ENCODE data around the gene TRIM24. TPM values are rescaled to one million over a fixed set of nuclear protein-coding genes. Genes with fewer than 3 reads are reported as not detected.

Gene TRIM24
- total and polyA plus RNA-seq, 2 of the 13 experiments (the other 11 are each of a cell fraction or from before 2014, with no cell fraction given) = 100 to 106 TPM

DNA sequence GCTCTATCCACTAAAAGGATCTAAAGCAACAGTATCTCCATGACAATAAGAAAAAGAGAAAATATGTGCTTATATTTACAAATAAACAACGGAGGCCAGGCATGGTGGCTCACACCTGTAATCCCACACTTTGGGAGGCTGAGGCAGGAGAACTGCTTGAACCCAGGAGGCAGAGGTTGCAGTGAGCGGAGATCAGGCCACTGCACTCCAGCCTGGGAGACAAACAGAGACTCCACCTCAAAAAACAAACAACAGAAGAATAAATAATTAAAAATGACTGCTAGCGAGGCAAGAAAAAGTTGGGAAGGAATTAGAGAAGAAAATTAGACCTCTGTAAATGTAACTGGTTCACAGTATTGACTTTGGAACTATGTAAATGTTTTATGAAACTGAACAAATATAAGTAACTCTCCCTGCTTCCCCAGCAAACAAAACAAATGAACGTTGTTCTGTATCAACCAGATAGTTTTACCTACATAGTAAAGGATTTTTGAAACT is 17.1 kb downstream of the TRIM24 start:
- H3K4me2 ChIP-seq (ENCODE audit: low read depth, low read length) = peak overlapping the region; percentile 53
- ATAC-seq = peak; percentile 68
- POLR2A ChIA-PET = interaction anchor here (1.2 kb wide), 1 partner anchor 8 kb away, joined by 4 read pairs; no protein-coding TSS in a partner anchor
- TF ChIP-seq ELF3 (CRISPR knock-in tag; IDR thresholded peaks at IDR 0.05) = no peak; the same call in 1 of the 2 replicates
- TF ChIP-seq, protein P1, sequence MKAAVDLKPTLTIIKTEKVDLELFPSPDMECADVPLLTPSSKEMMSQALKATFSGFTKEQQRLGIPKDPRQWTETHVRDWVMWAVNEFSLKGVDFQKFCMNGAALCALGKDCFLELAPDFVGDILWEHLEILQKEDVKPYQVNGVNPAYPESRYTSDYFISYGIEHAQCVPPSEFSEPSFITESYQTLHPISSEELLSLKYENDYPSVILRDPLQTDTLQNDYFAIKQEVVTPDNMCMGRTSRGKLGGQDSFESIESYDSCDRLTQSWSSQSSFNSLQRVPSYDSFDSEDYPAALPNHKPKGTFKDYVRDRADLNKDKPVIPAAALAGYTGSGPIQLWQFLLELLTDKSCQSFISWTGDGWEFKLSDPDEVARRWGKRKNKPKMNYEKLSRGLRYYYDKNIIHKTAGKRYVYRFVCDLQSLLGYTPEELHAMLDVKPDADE (CRISPR knock-in tag; IDR thresholded peaks at IDR 0.05) = no peak
- TF ChIP-seq NCOR1 (IDR thresholded peaks at IDR 0.05; ENCODE audit: borderline replicate concordance, low read length) = no peak
- no peak for TF ChIP-seq ZNF557 (CRISPR knock-in tag; IDR thresholded peaks at IDR 0.05)
- TF ChIP-seq WIZ (CRISPR knock-in tag; IDR thresholded peaks at IDR 0.05) = no peak
- TF ChIP-seq, protein P2, sequence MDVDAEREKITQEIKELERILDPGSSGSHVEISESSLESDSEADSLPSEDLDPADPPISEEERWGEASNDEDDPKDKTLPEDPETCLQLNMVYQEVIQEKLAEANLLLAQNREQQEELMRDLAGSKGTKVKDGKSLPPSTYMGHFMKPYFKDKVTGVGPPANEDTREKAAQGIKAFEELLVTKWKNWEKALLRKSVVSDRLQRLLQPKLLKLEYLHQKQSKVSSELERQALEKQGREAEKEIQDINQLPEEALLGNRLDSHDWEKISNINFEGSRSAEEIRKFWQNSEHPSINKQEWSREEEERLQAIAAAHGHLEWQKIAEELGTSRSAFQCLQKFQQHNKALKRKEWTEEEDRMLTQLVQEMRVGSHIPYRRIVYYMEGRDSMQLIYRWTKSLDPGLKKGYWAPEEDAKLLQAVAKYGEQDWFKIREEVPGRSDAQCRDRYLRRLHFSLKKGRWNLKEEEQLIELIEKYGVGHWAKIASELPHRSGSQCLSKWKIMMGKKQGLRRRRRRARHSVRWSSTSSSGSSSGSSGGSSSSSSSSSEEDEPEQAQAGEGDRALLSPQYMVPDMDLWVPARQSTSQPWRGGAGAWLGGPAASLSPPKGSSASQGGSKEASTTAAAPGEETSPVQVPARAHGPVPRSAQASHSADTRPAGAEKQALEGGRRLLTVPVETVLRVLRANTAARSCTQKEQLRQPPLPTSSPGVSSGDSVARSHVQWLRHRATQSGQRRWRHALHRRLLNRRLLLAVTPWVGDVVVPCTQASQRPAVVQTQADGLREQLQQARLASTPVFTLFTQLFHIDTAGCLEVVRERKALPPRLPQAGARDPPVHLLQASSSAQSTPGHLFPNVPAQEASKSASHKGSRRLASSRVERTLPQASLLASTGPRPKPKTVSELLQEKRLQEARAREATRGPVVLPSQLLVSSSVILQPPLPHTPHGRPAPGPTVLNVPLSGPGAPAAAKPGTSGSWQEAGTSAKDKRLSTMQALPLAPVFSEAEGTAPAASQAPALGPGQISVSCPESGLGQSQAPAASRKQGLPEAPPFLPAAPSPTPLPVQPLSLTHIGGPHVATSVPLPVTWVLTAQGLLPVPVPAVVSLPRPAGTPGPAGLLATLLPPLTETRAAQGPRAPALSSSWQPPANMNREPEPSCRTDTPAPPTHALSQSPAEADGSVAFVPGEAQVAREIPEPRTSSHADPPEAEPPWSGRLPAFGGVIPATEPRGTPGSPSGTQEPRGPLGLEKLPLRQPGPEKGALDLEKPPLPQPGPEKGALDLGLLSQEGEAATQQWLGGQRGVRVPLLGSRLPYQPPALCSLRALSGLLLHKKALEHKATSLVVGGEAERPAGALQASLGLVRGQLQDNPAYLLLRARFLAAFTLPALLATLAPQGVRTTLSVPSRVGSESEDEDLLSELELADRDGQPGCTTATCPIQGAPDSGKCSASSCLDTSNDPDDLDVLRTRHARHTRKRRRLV (CRISPR knock-in tag; IDR thresholded peaks at IDR 0.05) = 0 out of 2 replicates have a peak, but pooled peaks have one; percentile 49
- peak; percentile 53; the same call in 1 of the 2 replicates for TF ChIP-seq RXRB (CRISPR knock-in tag; IDR thresholded peaks at IDR 0.05; ENCODE audit: borderline replicate concordance)
- TF ChIP-seq ZNF605 (CRISPR knock-in tag; IDR thresholded peaks at IDR 0.05) = 0 out of 2 replicates have a peak, but pooled peaks have one; percentile 34
- TF ChIP-seq, protein P3, sequence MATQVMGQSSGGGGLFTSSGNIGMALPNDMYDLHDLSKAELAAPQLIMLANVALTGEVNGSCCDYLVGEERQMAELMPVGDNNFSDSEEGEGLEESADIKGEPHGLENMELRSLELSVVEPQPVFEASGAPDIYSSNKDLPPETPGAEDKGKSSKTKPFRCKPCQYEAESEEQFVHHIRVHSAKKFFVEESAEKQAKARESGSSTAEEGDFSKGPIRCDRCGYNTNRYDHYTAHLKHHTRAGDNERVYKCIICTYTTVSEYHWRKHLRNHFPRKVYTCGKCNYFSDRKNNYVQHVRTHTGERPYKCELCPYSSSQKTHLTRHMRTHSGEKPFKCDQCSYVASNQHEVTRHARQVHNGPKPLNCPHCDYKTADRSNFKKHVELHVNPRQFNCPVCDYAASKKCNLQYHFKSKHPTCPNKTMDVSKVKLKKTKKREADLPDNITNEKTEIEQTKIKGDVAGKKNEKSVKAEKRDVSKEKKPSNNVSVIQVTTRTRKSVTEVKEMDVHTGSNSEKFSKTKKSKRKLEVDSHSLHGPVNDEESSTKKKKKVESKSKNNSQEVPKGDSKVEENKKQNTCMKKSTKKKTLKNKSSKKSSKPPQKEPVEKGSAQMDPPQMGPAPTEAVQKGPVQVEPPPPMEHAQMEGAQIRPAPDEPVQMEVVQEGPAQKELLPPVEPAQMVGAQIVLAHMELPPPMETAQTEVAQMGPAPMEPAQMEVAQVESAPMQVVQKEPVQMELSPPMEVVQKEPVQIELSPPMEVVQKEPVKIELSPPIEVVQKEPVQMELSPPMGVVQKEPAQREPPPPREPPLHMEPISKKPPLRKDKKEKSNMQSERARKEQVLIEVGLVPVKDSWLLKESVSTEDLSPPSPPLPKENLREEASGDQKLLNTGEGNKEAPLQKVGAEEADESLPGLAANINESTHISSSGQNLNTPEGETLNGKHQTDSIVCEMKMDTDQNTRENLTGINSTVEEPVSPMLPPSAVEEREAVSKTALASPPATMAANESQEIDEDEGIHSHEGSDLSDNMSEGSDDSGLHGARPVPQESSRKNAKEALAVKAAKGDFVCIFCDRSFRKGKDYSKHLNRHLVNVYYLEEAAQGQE (IDR thresholded peaks at IDR 0.05; ENCODE audit: borderline replicate concordance in 1 of 2, low read depth in 1 of 2, low read length in 2 of 2) = 0 out of 4 replicates have a peak, but pooled peaks of 1 of the 2 experiments have one; percentile 18
- TF ChIP-seq, protein P4, sequence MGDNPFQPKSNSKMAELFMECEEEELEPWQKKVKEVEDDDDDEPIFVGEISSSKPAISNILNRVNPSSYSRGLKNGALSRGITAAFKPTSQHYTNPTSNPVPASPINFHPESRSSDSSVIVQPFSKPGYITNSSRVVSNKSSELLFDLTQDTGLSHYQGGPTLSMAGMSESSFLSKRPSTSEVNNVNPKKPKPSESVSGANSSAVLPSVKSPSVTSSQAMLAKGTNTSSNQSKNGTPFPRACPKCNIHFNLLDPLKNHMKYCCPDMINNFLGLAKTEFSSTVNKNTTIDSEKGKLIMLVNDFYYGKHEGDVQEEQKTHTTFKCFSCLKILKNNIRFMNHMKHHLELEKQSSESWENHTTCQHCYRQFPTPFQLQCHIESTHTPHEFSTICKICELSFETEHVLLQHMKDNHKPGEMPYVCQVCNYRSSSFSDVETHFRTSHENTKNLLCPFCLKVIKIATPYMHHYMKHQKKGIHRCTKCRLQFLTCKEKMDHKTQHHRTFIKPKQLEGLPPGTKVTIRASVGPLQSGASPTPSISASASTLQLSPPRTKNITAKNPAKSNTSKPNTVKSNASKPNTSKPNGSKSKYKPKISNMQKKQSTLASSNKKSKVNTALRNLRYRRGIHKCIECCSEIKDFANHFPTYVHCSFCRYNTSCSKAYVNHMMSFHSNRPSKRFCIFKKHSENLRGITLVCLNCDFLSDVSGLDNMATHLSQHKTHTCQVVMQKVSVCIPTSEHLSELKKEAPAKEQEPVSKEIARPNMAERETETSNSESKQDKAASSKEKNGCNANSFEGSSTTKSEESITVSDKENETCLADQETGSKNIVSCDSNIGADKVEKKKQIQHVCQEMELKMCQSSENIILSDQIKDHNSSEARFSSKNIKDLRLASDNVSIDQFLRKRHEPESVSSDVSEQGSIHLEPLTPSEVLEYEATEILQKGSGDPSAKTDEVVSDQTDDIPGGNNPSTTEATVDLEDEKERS (CRISPR knock-in tag; IDR thresholded peaks at IDR 0.05) = peak; percentile 64; the same call in 1 of the 2 replicates

More for the DNA sequence above, 17.1 kb downstream of the TRIM24 start:
- no peaks in the 10 kb centered on the region for H3K27me3 ChIP-seq (ENCODE audit: control insufficient read depth in 1 of 2, insufficient read depth in 2 of 2, low read length in 2 of 2)
- under 1% methylated on average over 4 of the region's 4 CpGs for WGBS (ENCODE audit: low lambda C conversion rate)
- H3K4me3 ChIP-seq (replicated peaks in 1 of 3; ENCODE audit: insufficient read depth in 1 of 3, low read depth in 2 of 3, low read length in 3 of 3) = no peak overlapping the region; a peak in 1 of 6 replicates
- H3K9me3 ChIP-seq (ENCODE audit: low read length) = no peaks in the 10 kb centered on the region
- peak; percentile 79 for DNase-seq (ENCODE audit: low spot score)
- in situ Hi-C loops (cut with HindIII; ENCODE audit: extremely low pct_ligation_motif_present, low pct_unique_long_range_greater_than_20kb) (no loop called here), intact Hi-C loops (cut with micrococcal nuclease; ENCODE audit: unreplicated experiment) (loop anchor here (10.0 kb wide), 1 partner anchor 382 kb away; no protein-coding TSS in a partner anchor)
- H2AFZ ChIP-seq (ENCODE audit: low read length) = no peak overlapping the region
- H3K27ac ChIP-seq (ENCODE audit: extremely low read length, insufficient read depth, low read length) = peak overlapping the region; percentile 64
- H4K20me1 ChIP-seq (ENCODE audit: insufficient read depth, low read length) = peaks cover 97% of the 10 kb centered on the region
- CTCF ChIA-PET (ENCODE audit: low intra/inter-chr PET ratio, low total read pairs) = no interaction called here
- peaks cover 99% of the 10 kb centered on the region for H3K4me1 ChIP-seq (ENCODE audit: insufficient read depth, low read length)
- peak; percentile 4 for FAIRE-seq
- BruUV-seq (replicated peaks) = TSS peak; percentile 3
- no peak overlapping the region for H3K9ac ChIP-seq (ENCODE audit: insufficient read depth, low read depth, low read length)
- H3K79me2 ChIP-seq (ENCODE audit: insufficient read depth, low read length) = peaks cover 97% of the 10 kb centered on the region
- H3K36me3 ChIP-seq (replicated peaks in 1 of 2; ENCODE audit: control insufficient read depth in 1 of 2, insufficient read depth in 2 of 2, low read length in 2 of 2) = peaks cover 3 to 5% of the 10 kb centered on the region in 2 experiments; a peak in 3 of 5 replicates
